CD1c-positive myeloid dendritic cell (primary cell): ENCODE measurements around the gene ZNF502.

Source experiments
- DNase-seq: peaks from one replicate; pipeline ENCODE4 v3.0.0-alpha.2; 2016; ENCODE audit errors: extremely low spot score

ZNF502 gene

DNA sequence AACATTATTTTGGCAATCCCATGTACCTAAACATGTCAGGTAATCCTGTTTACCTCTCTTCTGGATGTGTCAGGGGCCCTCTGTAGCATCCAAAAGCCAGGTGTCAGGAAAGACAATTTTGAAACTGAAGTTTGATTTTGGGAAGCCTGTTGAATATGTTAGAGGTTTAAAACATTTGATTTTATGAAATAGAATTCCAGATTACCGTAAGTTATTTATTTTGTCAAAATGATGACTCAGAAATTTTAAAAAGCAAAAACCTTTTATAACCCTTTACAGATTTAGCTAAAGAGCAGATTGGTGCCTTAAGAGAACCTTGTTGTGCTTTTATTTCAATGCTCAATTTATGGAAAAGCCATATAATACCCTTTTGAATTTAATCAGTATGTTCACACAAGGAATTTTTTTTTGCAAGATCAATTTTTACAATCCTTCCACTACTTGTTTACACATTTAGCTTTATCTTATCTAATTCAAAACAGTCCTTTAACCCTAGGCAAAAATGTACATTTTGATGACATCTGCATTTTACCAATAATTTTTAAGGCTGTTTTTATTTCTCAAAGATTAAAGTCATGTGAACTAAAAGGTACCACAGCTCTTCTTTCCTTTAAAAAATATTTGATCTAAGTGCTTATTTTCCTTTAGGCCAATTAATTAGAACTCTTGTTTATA is 59.1 kb downstream of the ZNF502 start:
- no peak for DNase-seq

DNA sequence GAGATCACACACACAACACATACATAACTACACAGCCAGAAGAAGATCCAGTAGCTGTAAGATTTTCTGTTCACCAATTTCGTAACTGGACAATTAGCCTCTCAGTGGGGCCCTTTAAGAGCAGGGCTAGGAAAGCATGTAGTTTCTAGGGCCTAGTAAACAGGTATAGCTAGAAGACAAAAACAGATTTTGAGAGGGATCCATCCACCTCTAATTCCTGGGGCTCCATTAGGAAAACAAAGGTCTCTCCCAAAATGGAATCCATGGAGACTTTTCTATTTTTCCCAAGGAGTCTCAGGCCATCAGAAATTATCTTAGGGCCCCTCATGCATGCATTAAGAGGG is 59.6 kb downstream of the ZNF502 start:
- DNase-seq = no peak
